Thoracic aorta (tissue), 2 donors: ENCODE measurements around the gene RBM47. TPM values are rescaled to one million over a fixed set of nuclear protein-coding genes. Genes with fewer than 3 reads are reported as not detected.

ENCODE experiments used
- ATAC-seq: fragments of 150-250 bp; one replicate; pipeline ENCODE4 v1.8.0; 2017; ENCODE audit warnings: low read depth; ENCODE audit not compliant: insufficient number of reproducible peaks, low FRiP score
- DNase-seq: peaks from one replicate; pipeline ENCODE4 v3.0.0-alpha.2; 2020; ENCODE audit warnings: low spot score
- H3K27ac ChIP-seq, 2 donors: fragments of 200-600 bp; sonication (generic); 1 replicate in 1 of 2; 2 replicates in 1 of 2; pipeline ENCODE4 v1.5.1; 2016; ENCODE audit warnings: mild to moderate bottlenecking in 2 of 2, moderate library complexity in 2 of 2
- H3K27me3 ChIP-seq: fragments of 200-600 bp; sonication (generic); replicated peaks from 2 replicates; pipeline ENCODE4 v1.6.0; 2016; ENCODE audit warnings: mild to moderate bottlenecking; ENCODE audit not compliant: insufficient read depth
- H3K36me3 ChIP-seq: fragments of 200-600 bp; sonication (generic); one replicate; pipeline ENCODE4 v1.5.1; 2016
- H3K4me1 ChIP-seq, 2 donors: fragments of 200-600 bp; sonication (generic); 1 replicate in 1 of 2; 2 replicates in 1 of 2; pipeline versions ENCODE4 v1.5.1 to v1.6.0; 2016; ENCODE audit warnings: low read depth in 2 of 2, mild to moderate bottlenecking in 1 of 2; ENCODE audit not compliant: control insufficient read depth in 1 of 2
- H3K4me3 ChIP-seq: fragments of 200-600 bp; sonication (generic); 2 replicates; pipeline ENCODE4 v1.5.1; 2016; ENCODE audit warnings: mild to moderate bottlenecking
- H3K9me3 ChIP-seq: fragments of 200-600 bp; sonication (generic); 2 replicates; pipeline ENCODE4 v1.5.1; 2016
- total RNA-seq, 2 donors: library from RNA; depleted of rRNA; stranded (reverse); fragments of >200 nt; gene quantifications; one replicate each; pipeline versions ENCODE4 v1.1.0 to v1.2.3, GENCODE V29; 2016
- TF ChIP-seq, protein P1 (sequence below): fragments of 200-600 bp; sonication (generic); IDR thresholded peaks from one replicate; pipeline ENCODE4 v1.5.1; 2019; ENCODE audit warnings: antibody characterized with exemption

RBM47 gene
- total RNA-seq, 2 donors from 2014 or later, result 31.5 to 56.7 TPM

DNA sequence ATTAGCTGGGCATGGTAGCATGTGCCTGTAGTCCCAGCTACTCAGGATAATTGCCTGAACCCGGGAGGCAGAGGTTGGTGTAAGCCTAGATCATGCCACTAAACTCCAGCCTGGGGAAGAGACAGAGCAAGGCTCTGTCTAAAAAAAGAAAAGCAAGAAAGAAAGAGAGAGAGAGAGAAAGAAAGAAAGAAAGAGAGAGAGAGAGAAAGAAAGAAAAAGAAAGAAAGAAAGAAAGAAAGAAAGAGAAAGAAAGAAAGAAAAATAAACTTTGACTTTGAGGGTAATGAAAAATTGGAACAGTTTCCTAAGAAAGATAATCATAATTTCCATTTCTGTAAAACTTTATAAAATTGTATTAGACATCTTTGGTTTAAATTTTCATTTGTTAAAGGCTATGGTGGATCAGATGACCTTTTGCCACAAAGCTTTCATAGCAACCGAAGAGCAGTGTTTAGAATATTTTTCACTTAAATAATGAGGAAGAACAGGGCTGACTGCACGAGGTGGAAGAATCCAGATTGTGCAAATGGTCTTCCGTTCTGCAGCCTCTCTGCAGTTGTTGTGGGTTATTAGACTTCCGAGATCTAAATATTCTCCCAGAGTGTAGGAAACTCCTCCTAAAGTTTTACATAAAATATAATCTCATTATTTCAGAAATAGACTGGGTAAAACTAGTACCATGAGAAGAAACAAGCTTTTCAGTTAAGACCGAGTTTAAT, 55.9 kb downstream of the RBM47 start:
- Histone ChIP-seq H3K27ac (no peak overlapping the region), H3K36me3 (no peaks in the 10 kb centered on the region), H3K27me3 (no peaks in the 10 kb centered on the region), H3K4me3 (no peak overlapping the region), H3K9me3 (no peaks in the 10 kb centered on the region), H3K4me1 (peaks cover 8 to 15% of the 10 kb centered on the region in 2 donors)
- DNase-seq, result no peak
- no peak for ATAC-seq
- TF ChIP-seq, protein P1, sequence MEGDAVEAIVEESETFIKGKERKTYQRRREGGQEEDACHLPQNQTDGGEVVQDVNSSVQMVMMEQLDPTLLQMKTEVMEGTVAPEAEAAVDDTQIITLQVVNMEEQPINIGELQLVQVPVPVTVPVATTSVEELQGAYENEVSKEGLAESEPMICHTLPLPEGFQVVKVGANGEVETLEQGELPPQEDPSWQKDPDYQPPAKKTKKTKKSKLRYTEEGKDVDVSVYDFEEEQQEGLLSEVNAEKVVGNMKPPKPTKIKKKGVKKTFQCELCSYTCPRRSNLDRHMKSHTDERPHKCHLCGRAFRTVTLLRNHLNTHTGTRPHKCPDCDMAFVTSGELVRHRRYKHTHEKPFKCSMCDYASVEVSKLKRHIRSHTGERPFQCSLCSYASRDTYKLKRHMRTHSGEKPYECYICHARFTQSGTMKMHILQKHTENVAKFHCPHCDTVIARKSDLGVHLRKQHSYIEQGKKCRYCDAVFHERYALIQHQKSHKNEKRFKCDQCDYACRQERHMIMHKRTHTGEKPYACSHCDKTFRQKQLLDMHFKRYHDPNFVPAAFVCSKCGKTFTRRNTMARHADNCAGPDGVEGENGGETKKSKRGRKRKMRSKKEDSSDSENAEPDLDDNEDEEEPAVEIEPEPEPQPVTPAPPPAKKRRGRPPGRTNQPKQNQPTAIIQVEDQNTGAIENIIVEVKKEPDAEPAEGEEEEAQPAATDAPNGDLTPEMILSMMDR, result no peak

DNA sequence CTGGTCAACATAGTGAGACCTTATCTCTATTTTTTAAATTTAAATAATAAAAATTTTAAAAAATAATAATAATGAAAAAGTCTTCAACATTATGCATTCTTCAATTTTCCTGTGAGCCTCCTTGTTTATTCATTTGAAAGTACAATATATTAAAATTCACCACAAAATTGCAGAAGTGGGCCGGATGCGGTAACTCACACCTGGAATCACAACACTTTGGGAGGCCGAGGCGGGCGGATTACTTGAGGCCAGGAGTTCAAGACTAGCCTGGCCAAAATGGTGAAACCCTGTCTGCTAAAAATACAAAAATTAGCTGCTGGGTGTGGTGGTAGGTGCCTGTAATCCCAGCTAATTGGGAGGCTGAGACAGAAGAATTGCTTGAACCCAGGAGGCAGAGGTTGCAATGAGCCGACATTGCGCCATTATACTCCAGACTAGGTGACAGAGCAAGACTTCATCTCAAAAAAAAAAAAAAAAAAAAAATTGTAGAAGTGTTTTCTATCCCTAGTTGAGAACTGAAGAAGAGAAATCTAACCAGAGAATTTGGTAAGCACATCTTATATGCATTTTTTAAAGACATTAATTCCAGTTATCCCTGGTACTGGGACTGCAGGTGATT, 56.9 kb downstream of the RBM47 start:
- no peaks in the 10 kb centered on the region for H3K36me3 ChIP-seq
- H3K4me3 ChIP-seq, result no peak overlapping the region
- no peak for ATAC-seq
- no peaks in the 10 kb centered on the region for H3K27me3 ChIP-seq
- H3K4me1 ChIP-seq, result peaks cover 8 to 15% of the 10 kb centered on the region in 2 donors
- TF ChIP-seq, protein P1, result no peak
- H3K9me3 ChIP-seq, result no peaks in the 10 kb centered on the region
- DNase-seq, result no peak
- H3K27ac ChIP-seq, result no peak overlapping the region

DNA sequence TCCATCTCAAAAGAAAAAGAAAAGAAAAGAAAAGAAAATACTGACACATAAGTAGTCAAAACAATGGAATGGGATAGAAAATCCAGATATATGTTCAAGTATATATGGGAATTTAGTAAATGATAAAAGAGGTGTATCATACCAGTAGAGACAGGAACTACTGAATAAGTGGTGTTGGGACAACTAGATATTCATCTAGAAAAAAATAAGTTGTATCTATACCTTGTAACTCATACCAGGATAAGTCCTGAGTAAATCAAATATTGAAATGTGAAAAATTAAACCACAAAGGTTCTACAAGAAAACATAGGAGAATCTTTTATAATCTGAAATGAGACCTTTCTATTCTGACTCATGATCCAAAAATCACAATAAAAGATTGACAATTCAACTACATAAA, 58.5 kb downstream of the RBM47 start:
- no peaks in the 10 kb centered on the region for H3K4me1 ChIP-seq
- ATAC-seq (no peak), DNase-seq (no peak)
- H3K27me3 ChIP-seq, result no peaks in the 10 kb centered on the region
- H3K4me3 ChIP-seq, result no peak overlapping the region
- H3K36me3 ChIP-seq, result no peaks in the 10 kb centered on the region
- TF ChIP-seq, protein P1, result no peak
- H3K9me3 ChIP-seq, result no peaks in the 10 kb centered on the region
- no peak overlapping the region for H3K27ac ChIP-seq

DNA sequence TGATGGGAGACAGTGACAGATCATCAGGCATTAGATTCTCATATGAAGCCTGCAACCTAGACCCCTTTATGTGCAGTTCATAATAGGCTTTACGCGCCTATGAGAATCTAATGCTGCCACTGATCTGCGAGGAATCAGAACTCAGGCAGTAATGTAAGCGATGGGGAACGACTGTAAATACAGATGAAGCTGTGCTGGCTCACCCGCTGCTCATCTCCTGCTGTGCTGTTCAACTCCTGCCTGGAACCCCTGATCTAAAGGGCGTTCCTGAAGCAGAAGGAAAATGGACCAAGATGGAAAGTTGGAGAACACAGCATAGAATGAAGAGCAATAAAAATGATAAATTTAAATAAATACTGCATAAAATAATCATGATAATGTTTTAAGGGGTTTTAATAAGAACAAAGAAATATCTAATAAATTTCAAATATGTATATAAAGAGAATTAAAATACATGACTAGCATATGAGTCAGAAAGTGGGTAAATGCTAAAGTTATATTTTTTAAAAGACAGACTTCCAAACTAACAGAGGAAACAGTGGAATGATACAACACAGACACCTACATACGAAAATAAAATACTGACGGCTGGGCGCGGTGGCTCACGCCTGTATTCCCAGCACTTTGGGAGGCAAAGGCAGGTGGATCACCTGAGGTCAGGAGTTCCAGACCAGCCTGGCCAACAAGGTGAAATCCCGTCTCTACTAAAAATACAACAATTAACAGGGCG, 59.2 kb downstream of the RBM47 start:
- no peak for DNase-seq
- no peak for ATAC-seq
- no peak overlapping the region for H3K27ac ChIP-seq

More for the DNA sequence above, 59.2 kb downstream of the RBM47 start:
- no peaks in the 10 kb centered on the region for H3K4me1 ChIP-seq
- TF ChIP-seq, protein P1, result no peak
- H3K27me3 ChIP-seq, result no peaks in the 10 kb centered on the region
- H3K36me3 ChIP-seq, result no peaks in the 10 kb centered on the region
- H3K9me3 ChIP-seq, result no peaks in the 10 kb centered on the region
- H3K4me3 ChIP-seq, result no peak overlapping the region
